Spleen (tissue), 7 donors: ENCODE results near the gene KCNMB2.

Experiments
- POLR2A ChIP-seq, 3 donors: fragments of 450-650 bp; IDR thresholded peaks; one replicate each; pipeline ENCODE4 v1.5.1; 2017; ENCODE audit warnings: antibody characterized with exemption in 3 of 3, mild to moderate bottlenecking in 1 of 3
- TF ChIP-seq, protein P1 (sequence below), 11 experiments: fragments of 200-600 bp in 7 of 11; fragments of 450-650 bp in 4 of 11; sonication (generic) in 4 of 11; IDR thresholded peaks in 8 of 11; conservative IDR thresholded peaks in 3 of 11; 1 replicate in 7 of 11; 2 replicates in 4 of 11; pipeline versions ENCODE4 v1.4.0 to v1.8.0; 2016 to 2021; ENCODE audit warnings: antibody characterized with exemption in 11 of 11, inconsistent platforms in 4 of 11, mild to moderate bottlenecking in 1 of 11
- donor health status: DM: no; HTN: no; CAD: no; lungs with moderate emphysema.
- donor health status: DM: no; HTN: no; CAD: no.
- donor health status: DM: no; HTN: no; CAD: no.

DNA sequence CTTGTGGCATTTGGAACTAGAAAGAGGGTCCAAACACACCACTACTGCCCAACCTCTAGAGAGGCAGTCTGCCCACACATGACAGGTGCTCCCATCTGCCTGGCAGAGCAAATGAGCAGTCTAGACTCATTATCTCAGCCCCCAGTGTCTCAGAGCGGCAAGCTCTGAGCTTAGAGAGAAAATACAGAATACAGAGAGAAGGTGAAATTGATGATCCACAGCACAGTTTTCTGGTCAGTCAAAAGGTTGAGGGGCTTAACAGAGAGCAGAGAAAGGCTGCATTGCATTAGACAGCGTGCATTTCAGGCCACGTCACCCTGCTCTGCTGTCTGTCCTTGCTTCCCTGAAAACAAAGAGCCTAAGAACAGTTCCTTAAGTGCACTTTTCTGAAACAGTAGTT, 135.1 kb downstream of the KCNMB2 start:
- no peak for TF ChIP-seq POLR2A (IDR thresholded peaks at IDR 0.05)
- TF ChIP-seq, protein P1, sequence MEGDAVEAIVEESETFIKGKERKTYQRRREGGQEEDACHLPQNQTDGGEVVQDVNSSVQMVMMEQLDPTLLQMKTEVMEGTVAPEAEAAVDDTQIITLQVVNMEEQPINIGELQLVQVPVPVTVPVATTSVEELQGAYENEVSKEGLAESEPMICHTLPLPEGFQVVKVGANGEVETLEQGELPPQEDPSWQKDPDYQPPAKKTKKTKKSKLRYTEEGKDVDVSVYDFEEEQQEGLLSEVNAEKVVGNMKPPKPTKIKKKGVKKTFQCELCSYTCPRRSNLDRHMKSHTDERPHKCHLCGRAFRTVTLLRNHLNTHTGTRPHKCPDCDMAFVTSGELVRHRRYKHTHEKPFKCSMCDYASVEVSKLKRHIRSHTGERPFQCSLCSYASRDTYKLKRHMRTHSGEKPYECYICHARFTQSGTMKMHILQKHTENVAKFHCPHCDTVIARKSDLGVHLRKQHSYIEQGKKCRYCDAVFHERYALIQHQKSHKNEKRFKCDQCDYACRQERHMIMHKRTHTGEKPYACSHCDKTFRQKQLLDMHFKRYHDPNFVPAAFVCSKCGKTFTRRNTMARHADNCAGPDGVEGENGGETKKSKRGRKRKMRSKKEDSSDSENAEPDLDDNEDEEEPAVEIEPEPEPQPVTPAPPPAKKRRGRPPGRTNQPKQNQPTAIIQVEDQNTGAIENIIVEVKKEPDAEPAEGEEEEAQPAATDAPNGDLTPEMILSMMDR (IDR thresholded peaks at IDR 0.05 in 8 of 11, conservative IDR thresholded peaks at IDR 0.05 in 3 of 11) = no peak
